MCF 10A (cell line): ENCODE data around the gene L3MBTL1. TPM values are rescaled to one million over a fixed set of nuclear protein-coding genes. Genes with fewer than 3 reads are reported as not detected.

Experiments used
- Bru-seq: library from RNA; stranded (reverse); fragments of 400-500 nt; gene quantifications from one replicate; lab custom pipeline; 2021; lab: Mats Ljungman, UMichigan
- BruChase-seq, 2 experiments: library from RNA; stranded (reverse); fragments of 400-500 nt; gene quantifications; one replicate each; lab custom pipeline; 2021; lab: Mats Ljungman, UMichigan
- BruUV-seq: library from RNA; stranded (reverse); fragments of 400-500 nt; replicated peaks from 2 replicates; lab custom pipeline; 2021; lab: Mats Ljungman, UMichigan
- CTCF ChIA-PET: fragments of 300-600 bp; sonication (Branson Sonifier 250); formaldehyde crosslinking; extraction: SDS; loops from one replicate; lab custom pipeline; 2021; ENCODE audit warnings: antibody characterized with exemption, inconsistent platforms; lab: Yijun Ruan, JAX
- POLR2A ChIA-PET: fragments of 300-600, 350-650 bp; sonication (Branson Sonifier 250); formaldehyde crosslinking; extraction: SDS; loops from one replicate; lab custom pipeline; 2020; ENCODE audit warnings: antibody characterized with exemption, inconsistent platforms; lab: Yijun Ruan, JAX
- DNase-seq: peaks from one replicate; pipeline ENCODE4 v3.0.0-alpha.2; 2018; ENCODE audit not compliant: unreplicated experiment
- H3K27ac Mint-ChIP-seq: one replicate; pipeline ENCODE4 v1.8.0; 2022; ENCODE audit warnings: mild to moderate bottlenecking, low read depth, mixed read lengths; ENCODE audit not compliant: unreplicated experiment
- H3K27me3 Mint-ChIP-seq: one replicate; pipeline ENCODE4 v1.8.0; 2022; ENCODE audit warnings: mixed read lengths; ENCODE audit not compliant: insufficient read depth, unreplicated experiment
- H3K36me3 Mint-ChIP-seq: one replicate; pipeline ENCODE4 v1.8.0; 2022; ENCODE audit warnings: mild to moderate bottlenecking, moderate library complexity, mixed read lengths; ENCODE audit not compliant: insufficient read depth, unreplicated experiment
- H3K4me1 Mint-ChIP-seq: one replicate; pipeline ENCODE4 v1.8.0; 2022; ENCODE audit warnings: mixed read lengths; ENCODE audit not compliant: insufficient read depth, unreplicated experiment
- H3K4me3 Mint-ChIP-seq: one replicate; pipeline ENCODE4 v1.8.0; 2022; ENCODE audit warnings: mild to moderate bottlenecking, moderate library complexity, mixed read lengths; ENCODE audit not compliant: unreplicated experiment
- H3K9me3 Mint-ChIP-seq: one replicate; pipeline ENCODE4 v1.8.0; 2022; ENCODE audit warnings: mixed read lengths; ENCODE audit not compliant: unreplicated experiment
- intact Hi-C: fragments of 100-400 bp; cut with micrococcal nuclease; formaldehyde crosslinking; loops from 2 replicates; pipeline ENCODE4 v1.14.1; 2022
- long read RNA-seq: library from polyadenylated mRNA; stranded (forward); transcript quantifications from one replicate; pipeline ENCODE4 v2.0.0, GENCODE V29; 2022
- total RNA-seq: library from RNA; stranded (reverse); gene quantifications from 2 replicates; pipeline ENCODE4 v1.2.3, GENCODE V29; 2022
- TF ChIP-seq, protein P1 (sequence below): fragments of 200-600 bp; IDR thresholded peaks from one replicate; pipeline ENCODE4 v1.8.0; 2022; ENCODE audit warnings: antibody characterized with exemption, mild to moderate bottlenecking; ENCODE audit not compliant: unreplicated experiment

Gene L3MBTL1
- total RNA-seq: 10.5 and 11.4 TPM in 2 replicates
- percentile 57 among the genes with signal in this experiment for Bru-seq, nascent RNA
- percentile 57 among the genes with signal in this experiment for BruChase-seq, experiment 1, labeled RNA remaining after a 6-hour chase
- percentile 63 among the genes with signal in this experiment for BruChase-seq, experiment 2, labeled RNA remaining after a 2-hour chase
- long read RNA-seq, partial matches to known transcripts: 3 of 7 reads
- long read RNA-seq, other reads (novel, unspliced or antisense): 3 of 7 reads

- CTCF ChIA-PET: interaction anchor here (1.0 kb wide), 1 partner anchor 24 kb away, joined by 3 read pairs; no protein-coding TSS in a partner anchor
- H3K36me3 Mint-ChIP-seq: no peaks in the 10 kb centered on the region
- H3K27me3 Mint-ChIP-seq: no peaks in the 10 kb centered on the region
- POLR2A ChIA-PET: interaction anchor here (0.9 kb wide), 1 partner anchor 15 kb away, joined by 3 read pairs; no protein-coding TSS in a partner anchor
- H3K27ac Mint-ChIP-seq: no peak within 1 kb of the TSS
- peak; percentile 47 for DNase-seq
- TF ChIP-seq, protein P1, sequence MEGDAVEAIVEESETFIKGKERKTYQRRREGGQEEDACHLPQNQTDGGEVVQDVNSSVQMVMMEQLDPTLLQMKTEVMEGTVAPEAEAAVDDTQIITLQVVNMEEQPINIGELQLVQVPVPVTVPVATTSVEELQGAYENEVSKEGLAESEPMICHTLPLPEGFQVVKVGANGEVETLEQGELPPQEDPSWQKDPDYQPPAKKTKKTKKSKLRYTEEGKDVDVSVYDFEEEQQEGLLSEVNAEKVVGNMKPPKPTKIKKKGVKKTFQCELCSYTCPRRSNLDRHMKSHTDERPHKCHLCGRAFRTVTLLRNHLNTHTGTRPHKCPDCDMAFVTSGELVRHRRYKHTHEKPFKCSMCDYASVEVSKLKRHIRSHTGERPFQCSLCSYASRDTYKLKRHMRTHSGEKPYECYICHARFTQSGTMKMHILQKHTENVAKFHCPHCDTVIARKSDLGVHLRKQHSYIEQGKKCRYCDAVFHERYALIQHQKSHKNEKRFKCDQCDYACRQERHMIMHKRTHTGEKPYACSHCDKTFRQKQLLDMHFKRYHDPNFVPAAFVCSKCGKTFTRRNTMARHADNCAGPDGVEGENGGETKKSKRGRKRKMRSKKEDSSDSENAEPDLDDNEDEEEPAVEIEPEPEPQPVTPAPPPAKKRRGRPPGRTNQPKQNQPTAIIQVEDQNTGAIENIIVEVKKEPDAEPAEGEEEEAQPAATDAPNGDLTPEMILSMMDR: no peak
- H3K4me3 Mint-ChIP-seq: peak within 1 kb of the TSS; percentile 76
- no peaks in the 10 kb centered on the region for H3K9me3 Mint-ChIP-seq
- H3K4me1 Mint-ChIP-seq: no peaks in the 10 kb centered on the region
- intact Hi-C loops: no loop called here
- BruUV-seq: no TSS peak
These were observed at the start of gene L3MBTL1 for GRCh38 chr20:43507150-43508080. TSS of gene L3MBTL1 (plus strand) at chr20:43507697. CDS start at chr20:43513504, 5,807 bp downstream.

- BruUV-seq: no TSS peak
- Mint-ChIP-seq H3K9me3 (no peaks in the 10 kb centered on the region), H3K4me1 (peaks cover 18% of the 10 kb centered on the region), H3K4me3 (peak overlapping the region; percentile 91), H3K27me3 (peaks cover 11% of the 10 kb centered on the region), H3K27ac (peak overlapping the region; percentile 99), H3K36me3 (peaks cover 64% of the 10 kb centered on the region)
- TF ChIP-seq, protein P1: no peak
- no peak for DNase-seq
- intact Hi-C loops: loop anchor here (5.0 to 10.0 kb wide), 2 partner anchors 54 to 136 kb away; partner anchors contain the start of gene IFT52
- CTCF ChIA-PET: interaction anchor here (0.7 to 2.3 kb wide), 6 partner anchors 9 to 262 kb away, joined by 3 to 7 read pairs (median 4); no protein-coding TSS in a partner anchor
- POLR2A ChIA-PET: interaction anchor here (0.6 to 3.6 kb wide), 37 partner anchors 8 to 1964 kb away, joined by 3 to 52 read pairs (median 5); partner anchors contain the start of genes IFT52 and OSER1
These were observed 49.0 kb upstream of the L3MBTL1 start for GRCh38 chr20:43458422-43458924.

- Mint-ChIP-seq H3K4me1 (peaks cover 20% of the 10 kb centered on the region), H3K36me3 (peaks cover 72% of the 10 kb centered on the region), H3K27me3 (peaks cover 3% of the 10 kb centered on the region), H3K4me3 (peak overlapping the region; percentile 91), H3K27ac (peak overlapping the region; percentile 99), H3K9me3 (no peaks in the 10 kb centered on the region)
- TSS peak; percentile 30 for BruUV-seq
- no peak for DNase-seq
- intact Hi-C loops: loop anchor here (5.0 to 10.0 kb wide), 2 partner anchors 53 to 136 kb away; partner anchors contain the start of gene IFT52
- ChIA-PET POLR2A (interaction anchor here (0.9 to 3.6 kb wide), 8 partner anchors 7 to 626 kb away, joined by 3 to 52 read pairs (median 6); no protein-coding TSS in a partner anchor), CTCF (interaction anchor here (1.0 to 1.1 kb wide), 2 partner anchors 10 to 79 kb away, joined by 4 read pairs; no protein-coding TSS in a partner anchor)
- TF ChIP-seq, protein P1: no peak
These were observed 48.2 kb upstream of the L3MBTL1 start for GRCh38 chr20:43459022-43459942.
